Measurements from ENCODE around the gene SDF4. TPM values are rescaled to one million over a fixed set of nuclear protein-coding genes. Genes with fewer than 3 reads are reported as not detected.
"Not testable (repeated sequence)": the region's sequence is repeated elsewhere in the genome, so short reads cannot be mapped to it uniquely, and the experiment has no call there.

SDF4 gene
- total RNA-seq, 2 donors from 2014 or later = 85.9 to 95.6 TPM

- no peaks in the 10 kb centered on the region for H3K9me3 ChIP-seq (ENCODE audit: control insufficient read depth, low read length)
- H3K27ac ChIP-seq (ENCODE audit: low read depth, low read length) = no peak overlapping the region
- H3K4me3 ChIP-seq (ENCODE audit: low read length) = no peak overlapping the region
- H3K27me3 ChIP-seq (ENCODE audit: control insufficient read depth, insufficient read depth, low read length, poor library complexity, severe bottlenecking) = peaks cover 12% of the 10 kb centered on the region
- peaks cover 23% of the 10 kb centered on the region for H3K36me3 ChIP-seq (ENCODE audit: control insufficient read depth, insufficient read depth, low read length)
- Mint-ChIP-seq H3K4me1 (no peaks in the 10 kb centered on the region), H3K27me3 (ENCODE audit: insufficient read depth) (peaks cover 1% of the 10 kb centered on the region), H3K36me3 (ENCODE audit: low read depth) (peaks cover 31% of the 10 kb centered on the region), H3K27ac (no peak overlapping the region), H3K9me3 (no peaks in the 10 kb centered on the region), H3K4me3 (no peak overlapping the region)
- H3K4me1 ChIP-seq (ENCODE audit: control insufficient read depth, insufficient read depth, low read length) = no peaks in the 10 kb centered on the region
- no peak overlapping the region for H3K9ac ChIP-seq (ENCODE audit: extremely low read depth, low read length, poor library complexity, severe bottlenecking)
- TF ChIP-seq CTCF (conservative IDR thresholded peaks at IDR 0.05) = no peak
- no peak for DNase-seq
- 93 to 94% methylated on average over 16 of the region's 16 CpGs for WGBS, 2 experiments (ENCODE audit: insufficient coverage in 1 of 2, insufficient read length in 1 of 2)
These were observed 19.0 kb upstream of the SDF4 start for GRCh38 chr1:1250786-1251284.

GRCh38 chr1:1248009-1248913 is 16.5 kb upstream of the SDF4 start:
- not testable (repeated sequence) for H3K27ac Mint-ChIP-seq; H3K4me3 Mint-ChIP-seq; H3K4me3 ChIP-seq (ENCODE audit: low read length); H3K9me3 ChIP-seq (ENCODE audit: control insufficient read depth, low read length); H3K4me1 ChIP-seq (ENCODE audit: control insufficient read depth, insufficient read depth, low read length); H3K4me1 Mint-ChIP-seq; DNase-seq; H3K27me3 Mint-ChIP-seq (ENCODE audit: insufficient read depth); H3K36me3 ChIP-seq (ENCODE audit: control insufficient read depth, insufficient read depth, low read length); H3K27ac ChIP-seq (ENCODE audit: low read depth, low read length); H3K9ac ChIP-seq (ENCODE audit: extremely low read depth, low read length, poor library complexity, severe bottlenecking); H3K9me3 Mint-ChIP-seq
- peaks cover 16% of the 10 kb centered on the region for H3K36me3 Mint-ChIP-seq (ENCODE audit: low read depth)
- WGBS, 2 experiments (ENCODE audit: insufficient coverage in 1 of 2, insufficient read length in 1 of 2) = 90 to 91% methylated on average over 7 to 20 of the region's 21 CpGs
- peaks cover 12% of the 10 kb centered on the region for H3K27me3 ChIP-seq (ENCODE audit: control insufficient read depth, insufficient read depth, low read length, poor library complexity, severe bottlenecking)

GRCh38 chr1:1247341-1247913 is 15.6 kb upstream of the SDF4 start:
- Histone ChIP-seq H3K4me3 (ENCODE audit: low read length) (no peak overlapping the region), H3K27ac (ENCODE audit: low read depth, low read length) (no peak overlapping the region), H3K27me3 (ENCODE audit: control insufficient read depth, insufficient read depth, low read length, poor library complexity, severe bottlenecking) (peaks cover 12% of the 10 kb centered on the region), H3K4me1 (ENCODE audit: control insufficient read depth, insufficient read depth, low read length) (no peaks in the 10 kb centered on the region), H3K9ac (ENCODE audit: extremely low read depth, low read length, poor library complexity, severe bottlenecking) (no peak overlapping the region), H3K36me3 (ENCODE audit: control insufficient read depth, insufficient read depth, low read length) (peaks cover 4% of the 10 kb centered on the region), H3K9me3 (ENCODE audit: control insufficient read depth, low read length) (no peaks in the 10 kb centered on the region)
- H3K27me3 Mint-ChIP-seq (ENCODE audit: insufficient read depth) = peaks cover 1% of the 10 kb centered on the region
- no peaks in the 10 kb centered on the region for H3K9me3 Mint-ChIP-seq
- no peak for TF ChIP-seq CTCF (conservative IDR thresholded peaks at IDR 0.05)
- no peaks in the 10 kb centered on the region for H3K4me1 Mint-ChIP-seq
- no peak for DNase-seq
- H3K27ac Mint-ChIP-seq = no peak overlapping the region
- WGBS, 2 experiments (ENCODE audit: insufficient coverage in 1 of 2, insufficient read length in 1 of 2) = 71 to 87% methylated on average over 7 to 25 of the region's 25 CpGs
- peak overlapping the region; percentile 15 for H3K4me3 Mint-ChIP-seq
- H3K36me3 Mint-ChIP-seq (ENCODE audit: low read depth) = peaks cover 8% of the 10 kb centered on the region

Measured in endodermal cell (in vitro differentiated cells).